ENCODE data around the gene TINCR. TPM values are rescaled to one million over a fixed set of nuclear protein-coding genes. Genes with fewer than 3 reads are reported as not detected.

Gene TINCR
- 2.3 TPM for total RNA-seq (2021; ENCODE audit: unreplicated experiment)
- 2.8 TPM for polyA plus RNA-seq (2012; ENCODE audit: insufficient read length)
- Bru-seq, nascent RNA, result percentile 39 among the genes with signal in this experiment
- percentile 49 among the genes with signal in this experiment for BruChase-seq, experiment 1, labeled RNA remaining after a 2-hour chase
- percentile 50 among the genes with signal in this experiment for BruChase-seq, experiment 2, labeled RNA remaining after a 6-hour chase
- long read RNA-seq, partial matches to known transcripts, result 0 of 4 reads
- long read RNA-seq, other reads (novel, unspliced or antisense), result 0 of 4 reads

DNA sequence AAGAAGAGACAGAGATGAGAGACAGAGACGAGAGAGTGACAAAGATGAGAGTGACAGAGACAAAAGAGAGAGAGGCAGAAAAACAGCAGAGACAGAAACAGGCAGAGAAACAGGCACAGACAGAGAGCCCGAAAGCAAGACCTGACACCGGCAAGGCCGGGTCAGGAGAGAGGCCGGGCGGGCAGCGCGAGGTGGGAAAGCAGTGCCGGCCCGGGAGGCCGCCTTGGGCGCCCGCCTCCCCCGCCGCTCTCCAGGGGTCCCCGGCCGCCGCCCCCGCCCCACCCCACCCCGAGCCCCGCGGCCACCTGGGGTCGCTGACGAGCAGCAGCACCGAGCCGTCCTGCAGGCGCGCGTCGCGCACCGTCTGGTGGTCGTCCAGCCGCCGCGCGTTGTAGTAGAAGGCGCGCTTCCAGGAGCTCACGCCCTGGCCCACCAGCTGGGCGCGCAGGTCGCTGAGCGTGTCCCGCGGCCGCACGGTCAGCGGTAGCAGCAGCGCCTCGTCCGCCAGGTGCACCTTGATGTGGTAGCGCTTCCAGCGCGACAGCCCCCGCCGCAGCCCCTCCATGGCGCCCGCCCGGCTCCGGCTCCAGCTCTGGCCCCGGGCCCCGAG, at the start of gene TINCR:
Gene TINCR, minus strand, starts transcription at position 594 of the 610 bp plus-strand sequence.
- in situ Hi-C loops (cut with HindIII; ENCODE audit: low pct_unique_long_range_greater_than_20kb, low sequenced_read_pairs), result no loop called here
- Histone ChIP-seq H3K4me1 (ENCODE audit: control insufficient read depth, insufficient read depth, low read length) (no peaks in the 10 kb centered on the region), H3K9me3 (ENCODE audit: control insufficient read depth, insufficient read depth, low read depth, low read length) (no peaks in the 10 kb centered on the region), H3K4me3 (ENCODE audit: low read depth in 2 of 2, low read length in 2 of 2) (peak within 1 kb of the TSS; percentile 29 to 34; a peak in 3 of 4 replicates), H3K36me3 (ENCODE audit: control insufficient read depth, insufficient read depth, low read length) (no peaks in the 10 kb centered on the region), H3K27me3 (ENCODE audit: control insufficient read depth, insufficient read depth, low read length) (peaks cover 8% of the 10 kb centered on the region; the same call in 1 of the 2 replicates), H3K27ac (ENCODE audit: low read length) (no peak within 1 kb of the TSS)
- BruUV-seq (replicated peaks), result no TSS peak
- intact Hi-C loops (cut with micrococcal nuclease; ENCODE audit: unreplicated experiment), result no loop called here
- POLR2A ChIA-PET, result no interaction called here
- CTCF ChIA-PET, result no interaction called here
- peak; percentile 43 for ATAC-seq
- TF ChIP-seq, protein P1, sequence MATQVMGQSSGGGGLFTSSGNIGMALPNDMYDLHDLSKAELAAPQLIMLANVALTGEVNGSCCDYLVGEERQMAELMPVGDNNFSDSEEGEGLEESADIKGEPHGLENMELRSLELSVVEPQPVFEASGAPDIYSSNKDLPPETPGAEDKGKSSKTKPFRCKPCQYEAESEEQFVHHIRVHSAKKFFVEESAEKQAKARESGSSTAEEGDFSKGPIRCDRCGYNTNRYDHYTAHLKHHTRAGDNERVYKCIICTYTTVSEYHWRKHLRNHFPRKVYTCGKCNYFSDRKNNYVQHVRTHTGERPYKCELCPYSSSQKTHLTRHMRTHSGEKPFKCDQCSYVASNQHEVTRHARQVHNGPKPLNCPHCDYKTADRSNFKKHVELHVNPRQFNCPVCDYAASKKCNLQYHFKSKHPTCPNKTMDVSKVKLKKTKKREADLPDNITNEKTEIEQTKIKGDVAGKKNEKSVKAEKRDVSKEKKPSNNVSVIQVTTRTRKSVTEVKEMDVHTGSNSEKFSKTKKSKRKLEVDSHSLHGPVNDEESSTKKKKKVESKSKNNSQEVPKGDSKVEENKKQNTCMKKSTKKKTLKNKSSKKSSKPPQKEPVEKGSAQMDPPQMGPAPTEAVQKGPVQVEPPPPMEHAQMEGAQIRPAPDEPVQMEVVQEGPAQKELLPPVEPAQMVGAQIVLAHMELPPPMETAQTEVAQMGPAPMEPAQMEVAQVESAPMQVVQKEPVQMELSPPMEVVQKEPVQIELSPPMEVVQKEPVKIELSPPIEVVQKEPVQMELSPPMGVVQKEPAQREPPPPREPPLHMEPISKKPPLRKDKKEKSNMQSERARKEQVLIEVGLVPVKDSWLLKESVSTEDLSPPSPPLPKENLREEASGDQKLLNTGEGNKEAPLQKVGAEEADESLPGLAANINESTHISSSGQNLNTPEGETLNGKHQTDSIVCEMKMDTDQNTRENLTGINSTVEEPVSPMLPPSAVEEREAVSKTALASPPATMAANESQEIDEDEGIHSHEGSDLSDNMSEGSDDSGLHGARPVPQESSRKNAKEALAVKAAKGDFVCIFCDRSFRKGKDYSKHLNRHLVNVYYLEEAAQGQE (IDR thresholded peaks at IDR 0.05; ENCODE audit: insufficient read depth in 1 of 2, low read depth in 2 of 2, low read length in 1 of 2), result no peak
- TF ChIP-seq, protein P2, sequence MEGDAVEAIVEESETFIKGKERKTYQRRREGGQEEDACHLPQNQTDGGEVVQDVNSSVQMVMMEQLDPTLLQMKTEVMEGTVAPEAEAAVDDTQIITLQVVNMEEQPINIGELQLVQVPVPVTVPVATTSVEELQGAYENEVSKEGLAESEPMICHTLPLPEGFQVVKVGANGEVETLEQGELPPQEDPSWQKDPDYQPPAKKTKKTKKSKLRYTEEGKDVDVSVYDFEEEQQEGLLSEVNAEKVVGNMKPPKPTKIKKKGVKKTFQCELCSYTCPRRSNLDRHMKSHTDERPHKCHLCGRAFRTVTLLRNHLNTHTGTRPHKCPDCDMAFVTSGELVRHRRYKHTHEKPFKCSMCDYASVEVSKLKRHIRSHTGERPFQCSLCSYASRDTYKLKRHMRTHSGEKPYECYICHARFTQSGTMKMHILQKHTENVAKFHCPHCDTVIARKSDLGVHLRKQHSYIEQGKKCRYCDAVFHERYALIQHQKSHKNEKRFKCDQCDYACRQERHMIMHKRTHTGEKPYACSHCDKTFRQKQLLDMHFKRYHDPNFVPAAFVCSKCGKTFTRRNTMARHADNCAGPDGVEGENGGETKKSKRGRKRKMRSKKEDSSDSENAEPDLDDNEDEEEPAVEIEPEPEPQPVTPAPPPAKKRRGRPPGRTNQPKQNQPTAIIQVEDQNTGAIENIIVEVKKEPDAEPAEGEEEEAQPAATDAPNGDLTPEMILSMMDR (IDR thresholded peaks at IDR 0.05), result no peak; the same call in 1 of the 2 replicates
- no peak for TF ChIP-seq TCF7L2 (IDR thresholded peaks at IDR 0.05; ENCODE audit: low read depth, low read length)
- no peak for TF ChIP-seq POLR2AphosphoS5 (IDR thresholded peaks at IDR 0.05; ENCODE audit: low read depth, low read length)
- TF ChIP-seq SIN3A (IDR thresholded peaks at IDR 0.05; ENCODE audit: borderline replicate concordance, insufficient read depth, low read depth, low read length), result no peak
- DNase-seq (ENCODE audit: low read depth, low spot score), result no peak

DNA sequence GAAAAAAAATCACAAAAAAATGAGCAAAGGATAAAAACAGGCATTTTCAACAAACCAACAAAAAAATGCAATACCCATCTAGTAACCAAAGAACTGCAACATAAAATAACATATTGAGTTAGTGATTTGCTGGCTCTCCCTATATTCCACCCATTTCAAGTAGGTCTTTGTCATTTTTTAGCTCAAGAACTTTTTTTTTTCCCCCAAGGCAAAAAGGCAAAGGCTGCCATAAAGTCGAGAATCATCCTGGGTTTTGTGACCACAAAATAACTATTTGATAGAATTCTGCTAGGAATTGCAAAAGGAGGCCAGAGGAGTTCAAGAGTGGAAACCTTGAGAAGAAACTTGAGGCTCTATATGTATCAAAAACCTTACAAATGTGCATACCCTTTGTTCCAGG, 49.3 kb upstream of the TINCR start:
- no TSS peak for BruUV-seq (replicated peaks)
- POLR2A ChIA-PET, result no interaction called here
- Histone ChIP-seq H3K27me3 (ENCODE audit: control insufficient read depth, insufficient read depth, low read length) (no peaks in the 10 kb centered on the region), H3K36me3 (ENCODE audit: control insufficient read depth, insufficient read depth, low read length) (peaks cover 44% of the 10 kb centered on the region), H3K4me1 (ENCODE audit: control insufficient read depth, insufficient read depth, low read length) (peaks cover 5% of the 10 kb centered on the region; the same call in 1 of the 2 replicates), H3K9me3 (ENCODE audit: control insufficient read depth, insufficient read depth, low read depth, low read length) (no peaks in the 10 kb centered on the region), H3K27ac (ENCODE audit: low read length) (no peak overlapping the region), H3K4me3 (ENCODE audit: low read depth in 2 of 2, low read length in 2 of 2) (no peak overlapping the region)
- CTCF ChIA-PET, result no interaction called here
- TF ChIP-seq TCF7L2 (IDR thresholded peaks at IDR 0.05; ENCODE audit: low read depth, low read length) (no peak), SIN3A (IDR thresholded peaks at IDR 0.05; ENCODE audit: borderline replicate concordance, insufficient read depth, low read depth, low read length) (no peak), POLR2AphosphoS5 (IDR thresholded peaks at IDR 0.05; ENCODE audit: low read depth, low read length) (no peak)
- TF ChIP-seq, protein P2 (IDR thresholded peaks at IDR 0.05), result no peak
- TF ChIP-seq, protein P1 (IDR thresholded peaks at IDR 0.05; ENCODE audit: insufficient read depth in 1 of 2, low read depth in 2 of 2, low read length in 1 of 2), result no peak
- no peak for ATAC-seq
- DNase-seq (ENCODE audit: low read depth, low spot score), result no peak
- in situ Hi-C loops (cut with HindIII; ENCODE audit: low pct_unique_long_range_greater_than_20kb, low sequenced_read_pairs), result no loop called here
- intact Hi-C loops (cut with micrococcal nuclease; ENCODE audit: unreplicated experiment), result no loop called here
